ENCODE data around the gene ACYP2.

DNA sequence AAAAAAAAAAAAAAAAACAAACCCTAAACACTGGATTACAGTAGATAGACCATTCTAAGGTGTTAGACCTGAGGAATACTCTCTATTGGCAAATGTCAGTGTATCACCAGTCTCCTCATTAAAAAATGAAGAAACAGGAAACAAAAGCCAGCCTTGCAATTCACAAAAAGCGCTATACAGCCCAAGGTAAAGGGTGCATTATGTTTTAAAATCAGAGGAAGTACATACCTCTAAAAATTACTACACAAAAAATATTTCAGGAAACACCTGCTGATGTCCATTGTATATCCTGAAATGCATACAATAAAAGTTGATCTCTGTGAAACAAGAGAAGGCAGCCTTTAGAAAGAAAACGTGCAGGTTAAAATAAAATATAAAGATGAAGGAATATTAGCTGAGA is 195.5 kb downstream of the ACYP2 start:
- TF ChIP-seq POLR2A (IDR thresholded peaks at IDR 0.05; ENCODE audit: low read length) (no peak), GATA1 (IDR thresholded peaks at IDR 0.05; ENCODE audit: low read depth, low read length) (no peak)
